Fibroblast of pulmonary artery (primary cell): ENCODE measurements around the gene RBMS1.
A peak's percentile ranks its signal among the peaks of the same experiment; 100 is the strongest.
"Not testable (repeated sequence)": the region's sequence is repeated elsewhere in the genome, so short reads cannot be mapped to it uniquely, and the experiment has no call there.

Experiments used
- DNase-seq: peaks from one replicate; pipeline ENCODE4 v3.0.0-alpha.2; 2010; ENCODE audit warnings: low read depth
- H3K4me3 ChIP-seq: replicated peaks from 2 replicates; pipeline ENCODE4 v1.5.1; 2011; ENCODE audit warnings: low read depth, mild to moderate bottlenecking, control low read depth, low read length, moderate library complexity
- CTCF ChIP-seq: IDR thresholded peaks from 2 replicates; pipeline ENCODE4 v1.5.1; 2011; ENCODE audit warnings: mild to moderate bottlenecking, control low read depth, low read length, inconsistent platforms; ENCODE audit errors: missing control alignments

The RBMS1 gene

GRCh38 chr2:160368988-160369930 is 124.3 kb downstream of the RBMS1 start:
- TF ChIP-seq CTCF: no peak
- H3K4me3 ChIP-seq: no peak overlapping the region
- no peak for DNase-seq

GRCh38 chr2:160367887-160368286 is 125.7 kb downstream of the RBMS1 start:
- H3K4me3 ChIP-seq: peak overlapping the region; percentile 50
- TF ChIP-seq CTCF: no peak
- peak; percentile 95 for DNase-seq

- peak overlapping the region; percentile 50 for H3K4me3 ChIP-seq
Observed at GRCh38 chr2:160367139-160367538, 126.5 kb downstream of the RBMS1 start.

GRCh38 chr2:160366474-160366873 is 127.1 kb downstream of the RBMS1 start:
- H3K4me3 ChIP-seq: peak overlapping the region; percentile 50
- no peak for TF ChIP-seq CTCF
- no peak for DNase-seq

More at GRCh38 chr2:160367139-160367538, 126.5 kb downstream of the RBMS1 start:
- DNase-seq: not testable (repeated sequence)

DNA sequence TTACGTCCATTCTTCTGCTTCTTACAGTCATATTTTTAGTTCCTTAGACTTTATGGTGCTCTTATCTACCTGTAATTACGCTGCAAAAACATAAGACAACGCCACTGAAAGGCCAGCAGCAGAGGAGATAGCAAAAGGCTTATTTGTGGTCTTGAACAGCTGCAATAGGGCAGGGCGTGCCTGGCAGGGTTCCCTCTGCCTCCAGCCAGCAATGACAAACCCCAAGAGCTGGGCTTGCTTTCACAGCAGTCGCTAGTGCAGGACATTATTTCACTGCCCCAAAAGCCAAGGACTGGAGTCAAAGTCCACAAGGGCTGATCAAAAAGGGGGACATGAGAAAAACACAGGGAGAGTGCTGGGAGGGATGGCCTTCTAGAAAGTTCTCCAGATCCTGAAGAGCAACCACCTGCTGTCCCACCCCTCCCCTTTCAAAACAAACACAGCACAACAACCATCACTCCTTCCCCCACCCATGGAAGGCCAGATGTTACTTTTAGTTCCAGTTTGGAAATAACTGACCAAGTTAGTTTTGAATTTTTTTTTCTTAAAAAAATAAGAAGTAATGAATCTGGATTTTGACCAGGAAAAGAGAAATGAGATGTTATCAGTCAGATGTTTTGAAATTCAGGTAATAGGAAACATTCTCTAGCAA is 127.8 kb downstream of the RBMS1 start:
- no peak for TF ChIP-seq CTCF
- DNase-seq: no peak
- H3K4me3 ChIP-seq: peak overlapping the region; percentile 50

- no peak for TF ChIP-seq CTCF
- H3K4me3 ChIP-seq: no peak overlapping the region
- no peak for DNase-seq
Observed at GRCh38 chr2:160364364-160364763, 129.2 kb downstream of the RBMS1 start.

DNA sequence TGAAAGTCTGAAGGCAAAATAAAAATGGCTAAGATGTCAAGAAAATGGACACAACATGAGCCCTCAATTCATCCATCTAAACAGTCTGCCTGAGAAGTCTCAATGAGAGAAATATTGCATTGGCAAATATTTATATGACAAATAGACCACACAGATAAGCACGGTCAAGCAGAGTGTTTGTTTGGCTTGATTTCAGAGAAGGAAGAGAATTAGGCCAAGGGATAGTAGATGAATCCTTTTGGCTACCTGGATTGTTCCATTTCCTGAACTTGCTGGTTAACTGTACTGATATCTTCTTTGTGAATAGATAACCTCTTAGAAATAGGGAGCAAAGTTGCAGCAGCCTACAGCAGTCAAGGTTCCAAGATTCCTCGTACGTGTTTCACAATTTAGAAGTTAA is 129.6 kb downstream of the RBMS1 start:
- no peak for DNase-seq
- no peak for TF ChIP-seq CTCF
- H3K4me3 ChIP-seq: no peak overlapping the region
